HL-60 (cell line): ENCODE data around the gene COL6A3.

ENCODE experiments used
- DNase-seq, 2 experiments: peaks; one replicate each; pipeline ENCODE4 v3.0.0-alpha.2; 2010 to 2020; ENCODE audit warnings: low read depth in 1 of 2, low spot score in 1 of 2
- H3K27ac ChIP-seq: fragments of 250-450 bp; sonication (Bioruptor Pico); replicated peaks from 2 replicates; pipeline ENCODE4 v1.5.1; 2020; ENCODE audit warnings: mild to moderate bottlenecking, moderate library complexity
- H3K27me3 ChIP-seq: fragments of 250-450 bp; sonication (Bioruptor Pico); 2 replicates; pipeline ENCODE4 v1.5.1; 2021; ENCODE audit warnings: mild to moderate bottlenecking, moderate library complexity; ENCODE audit not compliant: insufficient read depth, poor library complexity, severe bottlenecking
- H3K4me3 ChIP-seq: replicated peaks from 2 replicates; pipeline ENCODE4 v1.5.1; 2011; ENCODE audit warnings: mild to moderate bottlenecking, control low read depth, low read length; ENCODE audit not compliant: insufficient read depth
- CTCF ChIP-seq: IDR thresholded peaks from one replicate; pipeline ENCODE4 v1.5.1; 2011; ENCODE audit warnings: low read length, control low read depth, inconsistent platforms; ENCODE audit not compliant: insufficient read depth
- GABPA ChIP-seq: IDR thresholded peaks from 2 replicates; pipeline ENCODE4 v1.6.1; 2012; ENCODE audit warnings: low read depth
- POLR2AphosphoS5 ChIP-seq: IDR thresholded peaks from 2 replicates; pipeline ENCODE4 v1.6.1; 2012; ENCODE audit warnings: low read depth
- REST ChIP-seq: IDR thresholded peaks from 2 replicates; pipeline ENCODE4 v1.6.1; 2012; ENCODE audit warnings: low read depth; ENCODE audit not compliant: insufficient replicate concordance
- SPI1 ChIP-seq: IDR thresholded peaks from 2 replicates; pipeline ENCODE4 v1.6.1; 2012; ENCODE audit warnings: low read depth, mild to moderate bottlenecking, borderline replicate concordance

COL6A3 gene

GRCh38 chr2:237379636-237380035 is 34.3 kb downstream of the COL6A3 start:
- DNase-seq: no peak
- TF ChIP-seq GABPA (no peak), CTCF (no peak), REST (no peak), POLR2AphosphoS5 (no peak), SPI1 (no peak)
- Histone ChIP-seq H3K4me3 (no peak overlapping the region), H3K27ac (no peak overlapping the region), H3K27me3 (peaks cover 2% of the 10 kb centered on the region)

- no peak for DNase-seq
- no peak overlapping the region for H3K4me3 ChIP-seq
- H3K27me3 ChIP-seq: peaks cover 2% of the 10 kb centered on the region
- no peak overlapping the region for H3K27ac ChIP-seq
- no peak for TF ChIP-seq REST
- TF ChIP-seq CTCF: no peak
- no peak for TF ChIP-seq GABPA
- TF ChIP-seq SPI1: no peak
- TF ChIP-seq POLR2AphosphoS5: no peak
Observed at GRCh38 chr2:237378650-237379049, 35.3 kb downstream of the COL6A3 start.

GRCh38 chr2:237374284-237375060 is 39.5 kb downstream of the COL6A3 start:
- Histone ChIP-seq H3K4me3 (no peak overlapping the region), H3K27ac (no peak overlapping the region), H3K27me3 (peaks cover 2% of the 10 kb centered on the region)
- no peak for DNase-seq
- no peak for TF ChIP-seq SPI1

GRCh38 chr2:237371856-237372255 is 42.1 kb downstream of the COL6A3 start:
- H3K27ac ChIP-seq: no peak overlapping the region
- H3K4me3 ChIP-seq: no peak overlapping the region
- DNase-seq: no peak
- TF ChIP-seq REST: no peak
- no peak for TF ChIP-seq SPI1
- TF ChIP-seq GABPA: no peak
- no peak for TF ChIP-seq POLR2AphosphoS5
- TF ChIP-seq CTCF: no peak
- peaks cover 2% of the 10 kb centered on the region for H3K27me3 ChIP-seq
